Fibroblast of skin of back (primary cell): ENCODE data around the gene PIGN.
"Not testable (repeated sequence)": the region's sequence is repeated elsewhere in the genome, so short reads cannot be mapped to it uniquely, and the experiment has no call there.

Experiments
- DNase-seq: peaks from one replicate; pipeline ENCODE4 v3.0.0-alpha.2; 2013

PIGN gene

DNA sequence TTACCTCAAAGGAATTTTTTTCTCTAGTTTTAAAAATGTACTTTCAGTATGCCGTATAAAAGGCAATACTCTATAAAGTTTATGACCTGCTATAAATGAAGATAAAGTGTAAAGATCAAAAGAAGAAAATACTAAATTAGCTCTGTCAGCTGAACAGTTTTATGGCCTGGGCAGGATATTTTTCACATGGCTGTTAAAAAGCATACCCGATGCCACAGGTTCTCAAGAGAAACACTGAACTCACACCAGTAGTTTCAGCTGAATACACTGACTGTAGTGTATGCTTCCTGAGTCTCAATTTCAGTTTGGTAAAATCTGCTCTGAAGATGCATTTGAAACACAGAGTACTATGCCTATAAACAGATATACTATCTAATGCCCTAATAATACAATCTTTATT, 126.0 kb downstream of the PIGN start:
- no peak for DNase-seq

DNA sequence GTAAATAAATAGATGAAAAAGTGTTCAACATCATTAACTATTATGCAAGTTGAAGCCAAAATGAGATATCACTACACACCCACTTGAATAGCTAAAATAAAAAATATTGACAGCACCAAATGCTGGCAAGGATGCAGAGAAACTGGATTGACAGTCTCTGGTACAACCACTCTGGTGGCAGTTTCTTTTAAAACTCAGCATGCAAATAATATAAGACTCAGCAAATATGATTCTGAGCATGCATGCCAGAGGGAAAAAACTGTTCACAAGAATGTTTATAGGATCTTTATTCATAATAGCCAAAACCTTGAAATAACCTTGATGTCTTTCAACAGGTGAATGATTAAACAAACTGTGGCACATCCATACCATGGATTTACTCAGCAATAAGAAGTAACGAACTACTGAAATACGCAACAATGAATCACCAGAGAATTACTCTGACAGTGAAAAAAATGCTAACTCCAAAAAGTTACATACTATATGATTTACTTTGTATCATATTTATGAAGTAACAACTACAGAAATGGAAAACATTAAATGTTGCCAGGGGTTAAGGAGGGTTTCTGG, 131.8 kb downstream of the PIGN start:
- DNase-seq: no peak

DNA sequence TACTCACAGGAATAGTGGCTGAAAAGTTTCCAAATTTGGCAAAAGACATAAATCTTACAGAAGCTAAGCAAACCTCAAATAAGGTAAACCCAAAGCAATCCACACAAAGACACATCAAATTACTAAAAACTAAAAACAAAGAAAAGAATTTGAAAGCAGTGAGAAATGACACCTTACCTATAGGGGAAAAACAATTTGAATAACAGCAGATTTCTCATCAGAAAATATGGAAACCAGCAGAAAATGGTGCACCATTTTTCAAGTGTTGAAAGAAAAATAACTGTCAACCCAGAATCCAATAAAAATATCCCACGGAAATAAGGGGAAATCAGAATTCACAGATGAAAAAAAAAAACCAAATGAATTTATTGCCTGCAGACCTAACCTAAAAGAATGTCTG, 138.6 kb downstream of the PIGN start:
- no peak for DNase-seq

DNA sequence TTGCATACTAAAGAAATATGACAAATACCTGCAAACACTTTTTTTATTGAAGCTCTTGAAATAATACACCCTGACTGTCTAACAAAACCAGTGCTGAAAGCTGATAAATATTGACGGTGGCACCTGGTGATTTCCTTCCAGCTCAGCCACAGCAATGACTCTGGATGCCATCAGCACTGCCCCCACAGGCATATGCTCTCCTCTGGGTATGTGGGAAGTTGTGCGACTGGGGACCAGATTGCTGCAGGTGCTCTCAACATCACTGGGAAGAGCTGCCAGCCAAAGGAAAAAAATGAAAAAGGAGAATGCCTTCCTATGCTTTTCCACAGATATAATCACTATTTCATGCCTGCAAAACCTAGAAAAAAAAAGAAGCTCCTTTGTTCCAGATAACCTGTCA, 141.5 kb downstream of the PIGN start:
- no peak for DNase-seq

DNA sequence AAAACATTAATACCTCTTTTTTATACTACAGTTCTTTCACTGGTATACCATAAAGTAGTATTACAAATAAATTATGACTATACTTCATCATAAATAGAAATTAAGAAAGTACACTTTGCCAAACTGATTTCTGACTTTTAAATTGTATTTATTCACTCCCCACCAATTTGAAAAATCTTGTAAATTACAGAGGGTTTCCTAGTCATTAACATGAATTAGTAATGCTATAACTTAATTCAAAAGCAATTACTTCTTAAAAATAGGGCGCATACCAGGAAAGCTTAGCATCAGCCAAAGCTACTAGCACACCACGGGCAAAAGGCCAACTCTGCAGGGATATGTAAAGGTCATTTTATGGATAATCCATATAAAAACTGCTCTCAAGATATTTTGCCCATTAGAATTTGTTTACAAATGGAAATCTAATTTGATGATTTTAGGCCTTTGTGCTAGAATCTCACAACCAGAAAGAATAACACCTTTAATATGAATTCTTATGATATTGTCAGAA, 142.3 kb downstream of the PIGN start:
- no peak for DNase-seq

DNA sequence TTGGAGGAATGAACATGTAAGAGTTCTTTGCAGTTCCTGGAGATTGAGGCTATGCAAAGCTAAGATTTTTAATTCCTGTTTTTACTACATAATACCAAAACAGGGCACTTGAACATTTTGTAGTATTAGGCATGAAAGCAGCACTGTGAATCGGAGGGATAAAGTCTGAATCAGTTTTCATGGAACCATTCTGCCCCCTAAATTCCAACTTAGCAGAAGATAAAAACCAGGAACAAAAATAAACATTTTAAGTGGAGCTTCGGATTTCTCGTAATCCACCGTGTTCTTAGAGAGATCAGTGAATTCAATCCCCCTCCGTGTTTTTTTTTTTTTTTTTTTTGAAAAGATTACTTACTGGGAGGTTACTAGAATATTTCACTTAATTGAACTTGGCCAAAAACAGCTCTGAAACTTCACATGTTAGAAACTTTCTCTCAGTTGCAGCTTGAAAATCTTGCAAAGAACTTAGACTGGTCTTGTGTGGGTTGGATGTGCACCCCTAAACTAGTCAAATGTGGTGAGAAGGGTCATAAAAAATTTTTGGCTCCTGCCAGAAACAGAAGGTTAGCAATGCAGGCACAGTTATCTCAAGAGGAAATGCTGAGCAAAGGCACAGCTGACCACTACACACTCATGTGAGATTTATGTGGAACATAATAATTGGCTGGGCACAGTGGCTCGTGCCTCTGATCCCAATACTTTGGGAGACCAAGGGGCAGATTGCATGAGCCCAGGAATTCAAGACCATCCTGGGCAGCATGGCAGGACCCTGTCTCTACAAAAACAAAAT, 148.7 kb downstream of the PIGN start:
- DNase-seq: peak; percentile 13

DNA sequence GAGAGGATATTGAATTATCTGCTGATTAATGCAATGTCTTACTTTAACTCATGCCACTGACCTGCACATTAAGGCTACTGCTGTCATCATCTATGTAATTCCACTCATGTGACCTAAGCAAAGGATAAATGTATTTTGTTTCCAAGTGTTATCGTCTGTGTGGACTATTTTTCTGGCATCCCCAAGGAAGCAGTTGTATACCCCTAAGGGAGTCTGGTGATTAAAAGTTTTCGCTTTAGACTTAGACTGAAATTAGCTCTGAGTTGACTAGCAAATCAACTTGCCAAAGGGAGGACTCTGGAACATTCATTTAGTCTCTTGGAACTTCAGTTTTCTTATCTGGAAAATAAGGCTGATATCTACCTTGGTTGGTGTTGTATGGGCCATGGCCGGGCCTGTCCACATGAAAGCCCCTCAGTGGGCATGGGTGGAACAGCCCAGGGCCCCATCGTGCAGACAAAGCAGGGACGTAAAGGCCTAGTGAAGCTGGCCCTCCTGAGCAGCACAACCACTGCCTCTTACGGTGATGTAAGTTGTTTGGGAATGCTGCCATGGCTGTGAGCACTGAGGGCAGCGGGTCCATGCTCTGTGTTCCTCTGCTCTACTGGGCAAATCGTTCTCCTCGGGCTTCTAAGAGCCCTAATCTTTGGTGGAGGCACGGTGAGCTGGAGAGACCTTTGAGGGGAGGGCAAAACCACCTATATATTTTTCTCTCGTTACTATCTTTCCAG, 149.7 kb downstream of the PIGN start:
- DNase-seq: no peak

DNA sequence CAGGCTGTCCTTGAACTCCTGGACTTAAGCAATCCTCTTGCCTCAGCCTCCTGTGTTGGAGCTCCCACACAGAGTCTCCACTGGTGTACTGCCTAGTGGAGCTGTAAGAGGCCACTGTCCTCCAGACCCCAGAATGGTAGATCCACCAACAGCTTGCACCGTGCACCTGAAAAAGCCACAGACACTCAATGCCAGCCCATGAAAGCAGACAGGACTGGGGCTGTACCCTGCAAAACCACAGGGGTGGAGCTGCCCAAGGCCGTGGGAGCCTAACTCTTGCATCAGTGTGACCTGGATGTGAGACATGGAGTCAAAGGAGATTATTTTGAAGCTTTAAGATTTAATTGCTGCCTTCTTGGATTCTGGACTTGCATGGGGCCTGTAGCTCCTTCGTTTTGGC, 152.6 kb downstream of the PIGN start:
- not testable (repeated sequence) for DNase-seq

DNA sequence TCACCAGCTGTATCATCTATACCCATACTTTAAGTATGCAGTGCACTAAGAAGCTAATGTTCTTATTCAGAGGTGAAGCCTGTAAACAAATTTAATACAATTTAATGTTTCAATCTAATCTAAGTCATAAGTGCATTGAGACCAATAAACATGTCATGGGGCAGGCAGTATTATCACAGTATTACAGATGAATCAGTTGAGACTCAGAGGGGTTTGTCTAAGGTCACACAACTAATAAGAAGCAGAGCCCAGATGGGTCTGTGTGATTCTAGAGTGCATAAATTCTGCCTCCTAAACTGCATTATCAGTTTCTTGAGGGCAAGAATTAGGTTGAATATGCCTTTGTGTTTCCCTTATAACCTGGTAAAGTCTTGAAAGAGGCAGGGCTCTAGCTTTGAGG, 153.1 kb downstream of the PIGN start:
- no peak for DNase-seq

DNA sequence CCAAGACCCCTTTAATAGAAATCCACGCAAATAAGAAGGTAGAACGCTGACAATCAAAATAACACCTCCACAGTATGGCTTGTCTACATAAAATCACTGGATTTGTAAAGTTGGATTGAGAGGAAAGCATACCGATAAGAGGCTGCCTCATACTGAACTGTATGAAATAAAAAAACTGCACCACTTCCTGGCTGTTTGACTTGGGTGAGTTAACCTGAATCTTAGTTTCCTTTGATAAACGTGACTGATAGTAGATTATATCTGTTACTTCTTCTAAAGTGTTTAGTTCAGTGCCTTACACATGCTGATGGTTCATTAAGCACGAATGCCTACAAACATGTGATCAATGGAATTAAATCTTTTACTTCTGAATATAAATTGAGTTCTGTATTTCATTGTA, 153.6 kb downstream of the PIGN start:
- no peak for DNase-seq

DNA sequence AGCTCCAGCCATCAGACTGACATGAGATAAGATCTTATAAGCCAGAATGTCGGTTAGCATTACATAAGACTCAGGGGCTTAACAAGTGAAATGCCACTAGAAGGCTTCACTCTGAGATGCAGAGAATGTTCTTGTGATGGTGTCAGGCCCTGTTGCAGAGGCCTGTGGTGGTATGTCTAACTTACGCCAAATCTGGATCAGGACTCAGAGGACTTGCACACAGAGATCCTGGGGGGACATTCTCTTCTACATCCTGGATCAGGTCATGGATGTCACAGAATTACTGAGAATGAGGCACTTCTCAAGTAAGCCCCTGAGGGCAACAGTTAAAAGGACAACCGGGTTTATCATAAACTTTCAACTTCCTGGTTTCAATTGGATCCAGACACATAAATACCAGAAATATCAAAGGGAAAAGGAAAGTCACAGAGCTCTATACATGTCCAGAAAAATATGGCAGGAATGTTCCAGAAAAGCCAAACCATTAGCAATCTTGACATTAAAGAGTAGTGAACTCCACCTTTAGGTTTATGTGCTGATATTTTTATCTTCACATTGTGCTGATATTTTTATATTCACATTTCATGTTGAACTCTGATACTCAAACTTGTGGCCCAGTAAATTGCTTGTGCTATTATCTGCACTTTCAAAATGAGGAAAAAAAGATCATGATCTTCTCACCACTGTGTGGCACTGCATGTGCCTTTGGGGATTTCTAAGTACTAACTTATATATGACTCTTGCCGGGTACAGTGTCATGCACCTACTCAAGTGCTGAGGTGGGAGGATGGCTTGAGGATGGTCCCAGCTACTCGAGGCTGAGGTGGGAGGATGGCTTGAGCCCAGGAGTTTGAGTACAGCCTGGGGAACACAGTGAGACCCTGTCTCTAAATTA, 156.5 kb downstream of the PIGN start:
- peak; percentile 60 for DNase-seq

DNA sequence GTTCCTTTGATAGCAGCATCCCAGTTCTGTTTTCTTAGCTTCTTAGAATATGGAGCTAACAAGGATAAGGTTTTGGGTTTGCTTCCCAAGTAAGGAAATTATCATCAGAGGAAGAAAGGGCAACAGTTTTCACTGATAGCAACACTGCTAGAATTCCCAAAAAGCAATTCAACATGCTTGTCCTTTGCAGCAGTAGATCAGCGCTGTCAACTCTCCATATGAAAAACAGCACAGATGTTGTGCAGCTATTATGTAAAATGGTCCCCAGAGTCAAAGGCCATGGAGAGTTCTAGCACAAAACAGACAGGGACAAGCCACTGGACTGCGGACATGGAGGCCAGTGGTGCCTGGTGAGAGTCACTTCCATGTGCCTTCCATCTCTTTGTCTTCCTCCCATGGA, 158.1 kb downstream of the PIGN start:
- no peak for DNase-seq

DNA sequence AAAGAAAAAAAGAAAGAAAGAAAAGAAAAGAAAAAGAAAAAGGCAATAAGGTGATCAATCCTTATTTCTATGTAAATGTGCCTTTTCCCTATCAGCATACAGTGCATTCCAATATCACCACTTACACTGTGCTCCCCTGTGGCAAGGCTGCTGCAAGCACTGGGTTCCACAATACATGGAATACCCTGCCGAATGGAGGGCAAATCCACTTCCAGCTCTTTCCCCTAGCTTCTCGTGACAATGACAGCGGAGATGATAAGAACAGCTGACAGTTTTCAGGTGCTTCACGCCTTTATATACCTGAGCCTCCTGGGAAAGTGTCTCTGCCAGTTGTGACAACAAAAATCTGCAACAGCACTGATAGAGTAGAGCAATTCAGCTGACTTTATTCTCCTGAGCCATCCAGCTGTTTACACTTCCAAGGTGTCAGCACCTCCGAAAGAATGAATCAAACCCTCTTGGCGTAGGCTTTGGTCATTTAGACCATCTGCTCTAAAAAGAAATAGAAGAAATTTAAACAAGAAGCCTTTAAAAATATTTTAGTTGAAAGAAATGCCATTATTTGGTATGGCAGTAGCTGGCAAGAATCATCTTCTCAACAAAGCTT, 158.8 kb downstream of the PIGN start:
- DNase-seq: no peak

DNA sequence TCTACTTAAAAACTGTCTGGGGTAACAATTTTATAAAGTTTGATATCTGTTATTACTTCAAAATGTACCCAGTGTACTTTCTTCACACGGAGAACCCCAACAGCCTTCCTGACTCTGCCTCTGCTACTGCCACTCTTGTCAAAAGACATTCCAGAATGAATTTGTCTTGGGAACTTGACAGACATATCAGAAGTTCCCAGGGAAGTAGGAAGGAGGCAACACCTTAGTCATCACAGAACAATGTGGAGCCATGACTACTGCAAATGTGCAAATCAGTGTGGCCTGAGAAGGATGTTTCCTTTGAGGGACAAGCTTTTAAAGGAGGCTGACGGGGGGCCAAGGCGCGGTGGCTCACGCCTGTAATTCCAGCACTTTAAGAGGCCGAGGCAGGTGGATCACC, 160.3 kb downstream of the PIGN start:
- DNase-seq: peak; percentile 86

DNA sequence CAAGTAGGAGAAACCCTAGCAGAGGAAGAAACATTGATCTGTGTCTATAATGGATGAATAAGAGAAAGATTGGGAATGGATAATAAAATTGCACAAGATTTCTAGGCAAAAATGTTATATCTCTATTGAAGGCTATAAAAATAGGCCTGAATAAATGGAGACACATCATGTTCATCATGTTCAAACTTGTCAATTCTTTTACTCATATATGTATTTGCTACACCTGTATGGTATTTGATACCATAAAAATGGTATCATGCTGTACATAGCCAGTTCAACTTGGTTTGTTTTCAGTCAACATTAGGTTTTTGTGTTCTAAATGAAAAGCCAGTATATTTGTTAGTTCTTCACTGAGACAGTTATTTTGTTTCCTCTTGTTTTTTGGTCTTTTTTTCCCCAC, 161.9 kb downstream of the PIGN start:
- no peak for DNase-seq

DNA sequence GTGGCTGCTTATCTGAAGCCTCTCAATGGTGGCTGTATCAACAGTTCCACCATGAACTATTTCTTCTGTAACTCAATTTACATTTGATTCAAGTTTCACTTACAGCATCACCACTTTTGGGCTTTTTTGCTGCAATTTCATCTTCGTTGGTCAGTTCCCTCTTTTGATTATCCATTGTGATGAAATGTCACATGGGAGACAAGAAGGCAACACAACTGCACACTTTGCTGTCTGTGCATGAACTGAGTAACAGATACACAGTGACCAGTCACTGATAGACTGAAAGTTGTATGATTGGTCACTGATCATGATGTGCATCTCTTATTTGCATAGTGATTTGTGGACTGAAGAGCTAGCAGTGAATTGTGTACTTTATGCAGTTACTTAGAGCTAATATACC, 163.3 kb downstream of the PIGN start:
- no peak for DNase-seq

DNA sequence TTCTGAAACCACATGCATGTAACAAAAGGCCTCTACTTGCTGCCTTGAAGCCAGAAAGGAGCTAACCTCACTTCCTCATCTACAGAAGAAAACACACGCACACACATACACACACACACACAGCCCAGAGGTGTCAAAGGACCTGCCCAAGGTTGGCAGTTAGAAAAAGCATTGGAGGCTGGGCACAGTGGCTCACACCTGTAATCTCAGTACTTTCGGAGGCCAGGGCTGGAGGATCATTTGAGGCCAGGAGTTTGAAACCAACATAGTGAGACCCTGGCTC, 168.2 kb downstream of the PIGN start:
- DNase-seq: no peak

DNA sequence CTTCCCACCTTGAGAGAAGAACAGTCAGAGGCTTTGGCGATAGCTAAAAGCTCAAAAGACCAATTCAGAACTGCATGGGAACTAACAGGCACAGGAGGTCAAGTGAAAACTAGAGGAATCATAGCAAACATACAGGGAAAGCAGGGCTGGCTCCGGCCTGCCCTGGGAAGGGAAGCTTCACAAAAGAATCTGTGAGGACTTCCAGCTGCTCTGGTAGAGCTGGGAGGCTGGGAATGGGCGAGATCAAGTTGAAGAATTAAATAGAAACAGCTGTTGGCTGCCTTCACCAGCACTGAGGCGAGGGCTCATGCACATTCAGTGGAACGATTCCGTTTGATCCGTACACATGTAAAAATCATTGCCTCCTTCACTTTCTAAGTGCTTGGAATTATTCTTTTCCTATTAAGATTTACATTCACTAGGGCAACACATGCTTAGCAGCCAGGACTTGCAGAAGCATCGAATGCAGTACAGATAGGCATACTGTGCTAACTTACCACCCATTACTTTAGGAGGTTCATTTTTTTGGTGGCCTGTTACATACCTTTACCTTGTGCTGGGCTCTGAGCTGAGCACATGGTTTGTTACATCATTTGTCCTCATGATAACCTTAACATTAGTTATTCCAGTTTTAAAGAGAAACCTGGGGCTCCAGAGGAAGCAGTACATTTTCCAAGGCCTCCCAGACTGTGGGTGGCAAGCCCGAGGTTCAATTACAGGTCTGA, 168.7 kb downstream of the PIGN start:
- DNase-seq: peak; percentile 83

DNA sequence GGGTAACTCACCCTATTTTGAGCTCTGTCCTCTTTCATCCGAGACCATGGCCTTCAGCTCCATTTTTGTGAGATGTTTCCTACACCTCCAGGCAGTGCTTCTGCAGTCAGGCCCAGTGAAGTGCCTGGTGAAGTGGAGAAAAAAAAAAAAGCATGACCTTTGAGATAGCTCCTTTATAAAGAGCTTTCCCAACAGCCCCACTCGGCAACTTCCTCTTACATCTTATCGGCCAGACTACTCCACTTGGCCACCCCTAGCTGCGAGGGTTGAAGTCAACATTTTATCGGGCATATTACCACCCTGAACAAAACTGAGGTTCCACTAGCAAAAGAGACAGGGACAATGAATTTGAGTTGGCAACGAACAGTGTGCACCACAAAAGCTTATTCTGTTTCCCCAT, 169.2 kb downstream of the PIGN start:
- DNase-seq: no peak

DNA sequence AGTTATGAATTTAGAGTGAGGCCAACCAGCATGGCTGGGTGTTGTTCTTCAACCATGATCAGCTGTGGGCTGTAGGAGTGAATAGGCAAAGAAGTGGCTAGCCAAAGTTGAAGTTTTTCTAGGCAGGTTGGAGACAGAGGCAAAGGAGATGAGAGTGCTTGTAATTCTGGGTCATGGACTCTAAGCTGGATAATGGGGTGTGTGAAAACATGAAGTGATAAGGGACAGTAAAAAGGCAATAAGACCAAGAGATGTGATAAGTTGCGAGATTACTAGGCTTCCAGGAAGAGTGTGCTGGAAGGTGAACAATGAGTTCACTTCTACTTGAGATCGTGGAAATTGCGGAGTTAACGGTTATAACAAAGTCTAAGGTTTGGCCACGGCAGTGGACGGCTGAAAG, 175.4 kb downstream of the PIGN start:
- no peak for DNase-seq

DNA sequence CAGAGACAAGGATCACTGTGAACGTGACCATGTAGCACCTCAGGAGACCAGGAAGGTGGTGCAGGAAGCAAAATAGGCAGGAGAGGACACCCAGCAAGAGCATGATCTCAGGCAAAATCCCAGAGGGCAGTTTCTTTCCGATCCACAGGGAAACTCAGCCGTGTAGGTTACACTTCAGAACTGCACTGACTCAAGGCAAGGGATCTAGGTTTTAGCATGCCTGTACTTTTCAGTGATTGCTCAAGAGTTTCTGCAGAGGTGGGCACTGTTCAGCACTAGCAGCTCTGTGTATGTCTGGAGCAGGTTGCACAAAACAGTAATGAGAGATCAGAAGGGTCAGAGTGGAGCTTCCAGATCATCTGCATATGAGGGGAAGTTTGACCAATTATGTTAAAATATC, 177.3 kb downstream of the PIGN start:
- DNase-seq: no peak

DNA sequence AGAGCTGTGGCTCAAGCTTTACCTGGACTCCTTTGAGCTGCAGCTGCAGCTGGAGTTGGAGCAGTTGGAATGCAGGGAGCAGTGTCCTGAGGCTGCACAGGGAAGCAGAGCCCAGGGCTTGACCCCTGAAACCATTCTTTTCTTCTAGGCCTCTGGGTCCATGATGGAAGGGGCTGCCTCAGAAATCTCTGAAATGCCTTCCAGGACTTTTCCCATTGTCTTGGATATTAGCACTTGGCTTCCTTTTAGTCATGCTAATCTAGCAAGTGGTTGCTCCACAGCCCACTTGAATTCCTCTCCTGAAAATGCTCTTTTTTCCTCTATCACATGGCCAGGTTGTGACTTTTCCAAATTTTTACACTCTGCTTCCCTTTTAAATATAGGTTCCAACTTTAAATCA, 185.5 kb downstream of the PIGN start:
- DNase-seq: no peak
